HEK293 (cell line): ENCODE measurements around the gene TKT.

Experiments used
- EGR2 ChIP-seq: fragments of 450-650 bp; formaldehyde crosslinking; IDR thresholded peaks from 2 replicates; pipeline ENCODE4 v1.5.1; 2016; ENCODE audit warnings: low read depth, missing biosample characterization, missing genetic modification characterization
- FEZF1 ChIP-seq: fragments of 450-650 bp; formaldehyde crosslinking; IDR thresholded peaks from 2 replicates; pipeline ENCODE4 v1.5.1; 2016; ENCODE audit warnings: missing biosample characterization, missing genetic modification characterization
- GFI1B ChIP-seq: fragments of 450-650 bp; formaldehyde crosslinking; IDR thresholded peaks from 2 replicates; pipeline ENCODE4 v1.5.1; 2016; ENCODE audit warnings: missing biosample characterization, missing genetic modification characterization
- GLI4 ChIP-seq: fragments of 450-650 bp; formaldehyde crosslinking; IDR thresholded peaks from 2 replicates; pipeline ENCODE4 v1.5.1; 2016; ENCODE audit warnings: missing biosample characterization, missing genetic modification characterization
- GLIS1 ChIP-seq: fragments of 450-650 bp; formaldehyde crosslinking; IDR thresholded peaks from 2 replicates; pipeline ENCODE4 v1.5.1; 2016; ENCODE audit warnings: missing biosample characterization, missing genetic modification characterization
- IKZF3 ChIP-seq: fragments of 450-650 bp; IDR thresholded peaks from 2 replicates; pipeline ENCODE4 v1.5.0; 2018; ENCODE audit warnings: missing biosample characterization, mild to moderate bottlenecking, missing genetic modification characterization, moderate library complexity
- KLF9 ChIP-seq: fragments of 450-650 bp; formaldehyde crosslinking; IDR thresholded peaks from 2 replicates; pipeline ENCODE4 v1.5.1; 2016; ENCODE audit warnings: missing biosample characterization, missing genetic modification characterization, low read depth
- PATZ1 ChIP-seq: fragments of 450-650 bp; formaldehyde crosslinking; IDR thresholded peaks from 2 replicates; pipeline ENCODE4 v1.5.1; 2016; ENCODE audit warnings: missing biosample characterization, missing genetic modification characterization
- PRDM10 ChIP-seq: fragments of 450-650 bp; formaldehyde crosslinking; IDR thresholded peaks from 2 replicates; pipeline ENCODE4 v1.5.1; 2016; ENCODE audit warnings: missing biosample characterization, missing genetic modification characterization
- RBAK ChIP-seq: fragments of 450-650 bp; formaldehyde crosslinking; IDR thresholded peaks from 2 replicates; pipeline ENCODE4 v1.5.1; 2016; ENCODE audit warnings: missing biosample characterization, missing genetic modification characterization
- ZBTB17 ChIP-seq: fragments of 450-650 bp; formaldehyde crosslinking; IDR thresholded peaks from 2 replicates; pipeline ENCODE4 v1.5.1; 2016; ENCODE audit warnings: missing biosample characterization, missing genetic modification characterization
- ZBTB6 ChIP-seq: fragments of 450-650 bp; formaldehyde crosslinking; IDR thresholded peaks from 2 replicates; pipeline ENCODE4 v1.5.1; 2017; ENCODE audit warnings: missing biosample characterization, missing genetic modification characterization
- ZFHX2 ChIP-seq: fragments of 450-650 bp; formaldehyde crosslinking; conservative IDR thresholded peaks from 2 replicates; pipeline ENCODE4 v1.5.1; 2016; ENCODE audit warnings: missing biosample characterization, missing genetic modification characterization
- ZFP3 ChIP-seq: fragments of 450-650 bp; formaldehyde crosslinking; IDR thresholded peaks from 2 replicates; pipeline ENCODE4 v1.5.1; 2016; ENCODE audit warnings: low read depth, missing biosample characterization, missing genetic modification characterization
- ZFP37 ChIP-seq: fragments of 450-650 bp; formaldehyde crosslinking; IDR thresholded peaks from 2 replicates; pipeline ENCODE4 v1.5.1; 2016; ENCODE audit warnings: missing biosample characterization, missing genetic modification characterization
- ZNF10 ChIP-seq: fragments of 450-650 bp; formaldehyde crosslinking; IDR thresholded peaks from 2 replicates; pipeline ENCODE4 v1.5.1; 2017; ENCODE audit warnings: missing biosample characterization, missing genetic modification characterization
- ZNF121 ChIP-seq: fragments of 450-650 bp; formaldehyde crosslinking; IDR thresholded peaks from 2 replicates; pipeline ENCODE4 v1.5.1; 2016; ENCODE audit warnings: missing biosample characterization, missing genetic modification characterization
- ZNF148 ChIP-seq: fragments of 450-650 bp; formaldehyde crosslinking; IDR thresholded peaks from 2 replicates; pipeline ENCODE4 v1.5.0; 2017; ENCODE audit warnings: missing biosample characterization, missing genetic modification characterization, borderline replicate concordance
- ZNF184 ChIP-seq: fragments of 450-650 bp; IDR thresholded peaks from 2 replicates; pipeline ENCODE4 v1.5.1; 2018; ENCODE audit warnings: missing biosample characterization, mild to moderate bottlenecking, missing genetic modification characterization
- ZNF239 ChIP-seq: fragments of 450-650 bp; formaldehyde crosslinking; IDR thresholded peaks from 2 replicates; pipeline ENCODE4 v1.5.1; 2016; ENCODE audit warnings: missing biosample characterization, missing genetic modification characterization
- ZNF292 ChIP-seq: fragments of 450-650 bp; formaldehyde crosslinking; IDR thresholded peaks from 2 replicates; pipeline ENCODE4 v1.5.1; 2016; ENCODE audit warnings: low read depth, missing biosample characterization, missing genetic modification characterization, borderline replicate concordance
- ZNF394 ChIP-seq: fragments of 450-650 bp; formaldehyde crosslinking; IDR thresholded peaks from 2 replicates; pipeline ENCODE4 v1.5.1; 2016; ENCODE audit warnings: missing biosample characterization, missing genetic modification characterization, mild to moderate bottlenecking, moderate library complexity, borderline replicate concordance
- ZNF549 ChIP-seq: fragments of 450-650 bp; IDR thresholded peaks from 2 replicates; pipeline ENCODE4 v1.5.1; 2018; ENCODE audit warnings: missing biosample characterization, missing genetic modification characterization, mild to moderate bottlenecking, inconsistent platforms, moderate library complexity
- ZNF600 ChIP-seq: fragments of 450-650 bp; formaldehyde crosslinking; IDR thresholded peaks from 2 replicates; pipeline ENCODE4 v1.5.1; 2016; ENCODE audit warnings: missing biosample characterization, missing genetic modification characterization
- ZNF654 ChIP-seq: fragments of 450-650 bp; formaldehyde crosslinking; IDR thresholded peaks from 2 replicates; pipeline ENCODE4 v1.5.1; 2016; ENCODE audit warnings: low read depth, missing biosample characterization, missing genetic modification characterization
- ZNF701 ChIP-seq: fragments of 450-650 bp; formaldehyde crosslinking; IDR thresholded peaks from 2 replicates; pipeline ENCODE4 v1.5.1; 2016; ENCODE audit warnings: missing biosample characterization, missing genetic modification characterization
- ZNF76 ChIP-seq: fragments of 450-650 bp; formaldehyde crosslinking; IDR thresholded peaks from 2 replicates; pipeline ENCODE4; 2016; ENCODE audit warnings: low read depth, missing biosample characterization, missing genetic modification characterization, borderline replicate concordance
- ZNF776 ChIP-seq: fragments of 450-650 bp; formaldehyde crosslinking; IDR thresholded peaks from 2 replicates; pipeline ENCODE4 v1.5.0; 2017; ENCODE audit warnings: missing biosample characterization, missing genetic modification characterization, borderline replicate concordance
- ZNF785 ChIP-seq: fragments of 450-650 bp; formaldehyde crosslinking; IDR thresholded peaks from 2 replicates; pipeline ENCODE4 v1.5.1; 2016; ENCODE audit warnings: missing biosample characterization, missing genetic modification characterization
- ZNF791 ChIP-seq: fragments of 450-650 bp; formaldehyde crosslinking; IDR thresholded peaks from 2 replicates; pipeline ENCODE4 v1.5.1; 2016; ENCODE audit warnings: missing biosample characterization, missing genetic modification characterization
- ZNF837 ChIP-seq: fragments of 450-650 bp; formaldehyde crosslinking; IDR thresholded peaks from 2 replicates; pipeline ENCODE4 v1.5.1; 2016; ENCODE audit warnings: missing biosample characterization, missing genetic modification characterization

The TKT gene

GRCh38 chr3:53196575-53197407 lies 59.0 kb downstream of the TKT start (continued):
- TF ChIP-seq PRDM10 (tag by site-specific recombination), result peak; percentile 82
- no peak for TF ChIP-seq ZNF121
- TF ChIP-seq FEZF1 (tag by site-specific recombination), result no peak
- peak; percentile 83 for TF ChIP-seq EGR2 (tag by site-specific recombination)
- TF ChIP-seq ZNF394 (tag by site-specific recombination), result no peak
- no peak for TF ChIP-seq ZNF148
- peak; percentile 90 for TF ChIP-seq ZFHX2 (tag by site-specific recombination)
- TF ChIP-seq PATZ1 (tag by site-specific recombination), result peak; percentile 74
- peak; percentile 76 for TF ChIP-seq GLIS1 (tag by site-specific recombination)
- TF ChIP-seq ZNF184 (tag by site-specific recombination), result no peak
- TF ChIP-seq RBAK (tag by site-specific recombination), result no peak
- no peak for TF ChIP-seq ZNF239
- TF ChIP-seq ZNF76 (tag by site-specific recombination), result peak; percentile 70; the same call in 1 of the 2 replicates
- 0 out of 2 replicates have a peak, but pooled peaks have one; percentile 18 for TF ChIP-seq KLF9
- TF ChIP-seq IKZF3 (tag by site-specific recombination), result peak; percentile 90
- TF ChIP-seq ZNF292 (tag by site-specific recombination), result no peak
- no peak for TF ChIP-seq ZNF837 (tag by site-specific recombination)
- TF ChIP-seq ZNF776 (tag by site-specific recombination), result no peak
- no peak for TF ChIP-seq ZNF10 (tag by site-specific recombination)
- no peak for TF ChIP-seq ZNF785
- no peak for TF ChIP-seq ZFP37
- peak; percentile 35; the same call in 1 of the 2 replicates for TF ChIP-seq GFI1B (tag by site-specific recombination)
- no peak for TF ChIP-seq ZBTB17 (tag by site-specific recombination)
- TF ChIP-seq ZBTB6, result no peak
- no peak for TF ChIP-seq ZFP3 (tag by site-specific recombination)
- TF ChIP-seq ZNF549 (tag by site-specific recombination), result no peak
- TF ChIP-seq GLI4, result no peak
- TF ChIP-seq ZNF791 (tag by site-specific recombination), result no peak
- TF ChIP-seq ZNF701 (tag by site-specific recombination), result no peak
- TF ChIP-seq ZNF654 (tag by site-specific recombination), result peak; percentile 20; the same call in 1 of the 2 replicates
- no peak for TF ChIP-seq ZNF600
